Urinary bladder (tissue), 4 donors: Measurements from ENCODE around the gene ZNF579. TPM values are rescaled to one million over a fixed set of nuclear protein-coding genes. Genes with fewer than 3 reads are reported as not detected.

Experiments
- DNase-seq: peaks from one replicate; pipeline ENCODE4 v3.0.0-alpha.2; 2015; ENCODE audit errors: extremely low spot score
- H3K27ac ChIP-seq: one replicate; pipeline ENCODE4 v1.5.1; 2013; ENCODE audit warnings: low read depth, mild to moderate bottlenecking, moderate library complexity
- H3K36me3 ChIP-seq: one replicate; pipeline ENCODE4 v1.6.1; 2013; ENCODE audit warnings: mild to moderate bottlenecking, moderate library complexity; ENCODE audit not compliant: insufficient read depth
- H3K4me1 ChIP-seq: one replicate; pipeline ENCODE4 v1.6.1; 2013; ENCODE audit warnings: mild to moderate bottlenecking, moderate library complexity; ENCODE audit not compliant: insufficient read depth
- H3K4me3 ChIP-seq: one replicate; pipeline ENCODE4 v1.5.1; 2013; ENCODE audit warnings: low read depth, low read length
- WGBS: extraction: QIAGEN DNeasy Blood & Tissue Kit; methylation state at CpG from one replicate; pipeline ENCODE4 v1.1.7; 2013; 5-methylcytosine and 5-hydroxymethylcytosine counted together
- polyA plus RNA-seq: library from polyadenylated mRNA; stranded (reverse); fragments of 200-250 nt; gene quantifications from one replicate; pipeline ENCODE4 v1.2.3, GENCODE V29; 2013
- total RNA-seq: library from RNA; depleted of rRNA; stranded (reverse); fragments of >200 nt; gene quantifications from one replicate; pipeline ENCODE4 v1.2.3, GENCODE V29; 2014
- donor health status: healthy with polysubstance abuse.
- donor health status: healthy.

Gene ZNF579
- total and polyA plus RNA-seq, 2 donors: 1.6 to 10.8 TPM

DNA sequence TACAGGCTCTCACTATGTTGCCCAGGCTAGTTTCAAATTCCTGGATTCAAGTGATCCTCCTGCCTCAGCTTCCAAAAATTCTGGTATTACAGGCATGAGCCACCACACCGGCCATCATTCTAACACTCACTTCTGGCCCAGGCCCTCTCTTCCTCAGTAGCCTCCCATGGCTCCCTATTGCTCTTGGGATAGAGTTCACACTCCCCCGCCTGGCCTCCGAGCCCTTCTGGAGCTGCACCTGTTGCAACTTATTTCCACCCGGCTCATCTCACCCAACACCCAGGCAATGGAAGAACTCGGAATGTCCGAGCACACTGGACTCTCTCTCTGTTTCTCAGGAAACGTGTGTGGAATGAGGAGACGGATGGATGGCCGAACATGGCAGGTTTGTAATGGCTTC lies 26.3 kb downstream of the ZNF579 start:
- no peak for DNase-seq
- 89% methylated on average over 9 of the region's 9 CpGs for WGBS
- Histone ChIP-seq H3K27ac (no peak overlapping the region), H3K36me3 (no peaks in the 10 kb centered on the region), H3K4me1 (peaks cover 2% of the 10 kb centered on the region), H3K4me3 (no peak overlapping the region)

DNA sequence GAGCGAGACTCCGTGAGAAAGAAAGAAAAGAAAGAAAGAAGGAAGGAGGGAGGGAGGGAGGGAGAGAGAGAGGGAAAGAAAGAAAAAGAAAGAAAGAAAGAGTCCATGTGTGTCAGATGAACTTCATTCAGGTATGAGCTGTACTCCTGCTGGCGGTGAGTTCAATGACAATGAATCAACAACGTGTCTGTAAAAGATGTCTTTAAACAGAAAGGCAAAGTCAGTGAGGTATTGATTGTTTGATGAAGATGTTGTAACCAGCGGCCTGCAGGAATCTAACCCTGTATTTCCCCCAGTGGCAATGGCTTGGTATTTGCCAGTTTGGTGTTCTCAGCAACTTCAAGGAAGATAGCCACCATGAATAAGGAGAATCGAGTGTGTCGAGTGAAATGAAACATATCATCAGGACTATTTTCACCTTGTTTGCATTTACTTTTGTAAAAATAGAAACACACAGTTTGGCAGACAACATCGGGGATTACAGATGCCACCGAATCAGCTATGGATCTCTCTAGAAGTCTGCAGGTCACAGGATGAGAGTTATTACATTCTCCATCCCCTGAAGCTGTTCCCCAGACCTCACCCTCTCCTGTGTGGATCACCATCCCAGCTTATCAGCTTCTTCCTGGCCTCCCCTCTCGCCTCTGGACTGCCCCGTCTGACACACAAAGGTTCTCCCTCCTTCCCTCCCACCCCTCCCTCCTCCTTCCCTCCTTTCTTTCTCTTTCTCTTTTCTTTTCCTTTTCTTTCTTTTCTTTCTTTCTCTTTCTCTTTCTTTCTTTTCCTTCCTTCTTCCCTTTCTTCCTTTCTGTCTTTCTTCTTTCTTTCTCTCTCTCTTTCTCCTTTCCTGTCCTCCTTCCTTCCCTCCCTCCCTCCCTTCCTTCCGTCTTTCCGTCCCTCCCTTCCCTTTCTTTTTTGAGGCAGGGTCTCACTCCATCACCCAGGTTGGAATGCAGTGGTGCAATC lies 27.1 kb downstream of the ZNF579 start:
- Histone ChIP-seq H3K36me3 (no peaks in the 10 kb centered on the region), H3K4me1 (peaks cover 2% of the 10 kb centered on the region), H3K4me3 (no peak overlapping the region), H3K27ac (no peak overlapping the region)
- no peak for DNase-seq
- 49% methylated on average over 13 of the region's 13 CpGs for WGBS

DNA sequence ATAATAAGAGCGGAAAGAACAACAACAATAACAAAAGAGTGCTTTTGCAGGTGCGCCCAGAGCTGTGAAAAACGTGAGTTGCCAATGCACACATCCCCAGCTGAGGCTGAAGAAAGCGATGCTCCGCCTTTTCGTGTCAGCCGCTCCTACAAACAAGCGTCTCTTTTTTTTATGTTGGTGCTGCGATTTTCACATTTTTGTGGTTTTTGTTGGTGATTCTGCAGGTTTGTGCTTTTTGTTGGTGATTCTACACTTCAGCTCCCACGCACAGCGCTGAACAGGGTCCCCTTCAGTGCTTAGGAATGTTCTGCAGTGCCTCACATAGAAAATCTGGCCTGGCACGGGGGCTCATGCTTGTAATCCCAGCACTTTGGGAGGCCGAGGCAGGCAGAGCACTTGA lies 28.0 kb downstream of the ZNF579 start:
- peaks cover 2% of the 10 kb centered on the region for H3K4me1 ChIP-seq
- H3K27ac ChIP-seq: no peak overlapping the region
- DNase-seq: no peak
- no peaks in the 10 kb centered on the region for H3K36me3 ChIP-seq
- no peak overlapping the region for H3K4me3 ChIP-seq
- 48% methylated on average over 13 of the region's 13 CpGs for WGBS

DNA sequence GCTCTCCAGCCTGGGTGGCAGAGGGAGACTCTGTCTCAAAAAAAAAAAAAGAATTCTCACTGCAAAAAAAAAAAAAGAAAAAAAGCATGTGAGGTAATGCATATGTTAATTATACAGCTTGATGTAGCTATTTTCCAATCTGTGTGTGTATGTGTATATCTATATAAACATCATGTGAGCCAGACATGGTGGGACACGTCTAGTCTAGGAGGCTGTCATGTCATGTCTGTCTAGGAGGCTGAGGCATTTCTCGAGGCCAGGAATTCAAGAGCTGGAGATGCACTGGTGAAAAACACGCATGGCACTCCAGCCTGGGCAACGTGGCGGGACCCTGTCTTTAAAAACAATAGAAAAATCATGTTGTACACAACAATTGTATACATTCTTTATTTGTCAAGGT lies 28.4 kb downstream of the ZNF579 start:
- peaks cover 2% of the 10 kb centered on the region for H3K4me1 ChIP-seq
- H3K36me3 ChIP-seq: no peaks in the 10 kb centered on the region
- 65% methylated on average over 5 of the region's 5 CpGs for WGBS
- H3K4me3 ChIP-seq: no peak overlapping the region
- DNase-seq: no peak
- no peak overlapping the region for H3K27ac ChIP-seq

DNA sequence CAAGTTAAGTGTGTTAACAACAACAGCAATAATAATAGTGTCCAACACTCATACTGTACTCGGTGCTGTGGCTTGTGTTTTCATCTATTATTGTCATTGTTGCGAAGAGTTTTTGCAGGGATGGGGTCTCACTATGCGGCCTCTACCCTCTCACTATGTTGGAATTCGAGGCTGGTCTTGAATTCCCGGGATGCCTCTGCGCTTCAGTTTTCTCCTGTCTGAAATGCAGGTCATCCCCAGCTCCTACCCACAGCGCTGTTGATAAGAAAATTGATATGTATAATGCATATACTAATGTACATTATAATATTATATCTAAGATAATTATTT lies 30.4 kb downstream of the ZNF579 start:
- 38% methylated on average over 7 of the region's 7 CpGs for WGBS
- H3K36me3 ChIP-seq: no peaks in the 10 kb centered on the region
- H3K4me3 ChIP-seq: no peak overlapping the region
- H3K27ac ChIP-seq: no peak overlapping the region
- no peak for DNase-seq
- H3K4me1 ChIP-seq: peaks cover 2% of the 10 kb centered on the region

DNA sequence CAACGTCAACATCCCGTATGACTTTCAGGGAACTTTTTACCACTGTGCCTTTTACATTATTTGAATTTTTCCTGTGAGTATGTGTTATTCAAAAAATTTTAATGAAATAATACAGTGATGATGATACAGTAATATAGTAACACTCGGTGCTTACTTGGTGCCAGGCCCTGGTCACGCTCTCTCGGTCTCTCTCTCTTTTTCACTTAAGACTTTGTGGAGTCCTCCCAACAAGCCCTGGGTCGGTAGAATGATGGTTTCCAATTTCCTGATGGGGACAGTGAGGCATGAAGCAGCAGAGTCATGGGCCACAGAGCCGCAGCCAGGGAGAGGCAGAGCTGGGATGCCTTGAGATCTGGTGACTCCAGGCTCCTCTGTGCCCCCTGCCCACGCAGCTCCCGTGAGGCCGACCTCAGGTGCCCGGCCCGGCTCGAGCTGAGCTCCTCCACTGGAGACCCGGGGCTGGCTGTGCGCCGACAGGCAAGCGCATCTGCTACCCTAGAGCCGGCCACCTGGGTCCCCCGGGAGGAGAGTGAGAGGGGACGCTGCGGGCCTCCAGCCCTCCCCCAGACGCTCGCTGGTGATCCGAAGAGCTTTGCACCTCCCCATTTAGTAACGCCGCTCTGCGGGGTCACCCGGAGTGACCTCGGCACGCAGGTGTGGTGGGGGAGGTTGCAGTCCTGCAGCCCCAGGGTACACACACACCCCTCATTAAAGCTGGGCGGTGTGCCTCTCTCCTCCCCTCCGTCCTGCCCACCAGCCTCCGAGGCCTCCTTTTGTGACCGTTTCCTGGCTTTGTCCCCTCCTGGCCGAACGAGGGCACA lies 30.9 kb downstream of the ZNF579 start:
- Histone ChIP-seq H3K4me3 (no peak overlapping the region), H3K4me1 (peaks cover 2% of the 10 kb centered on the region), H3K36me3 (no peaks in the 10 kb centered on the region), H3K27ac (no peak overlapping the region)
- 21% methylated on average over 36 of the region's 36 CpGs for WGBS
- DNase-seq: no peak

DNA sequence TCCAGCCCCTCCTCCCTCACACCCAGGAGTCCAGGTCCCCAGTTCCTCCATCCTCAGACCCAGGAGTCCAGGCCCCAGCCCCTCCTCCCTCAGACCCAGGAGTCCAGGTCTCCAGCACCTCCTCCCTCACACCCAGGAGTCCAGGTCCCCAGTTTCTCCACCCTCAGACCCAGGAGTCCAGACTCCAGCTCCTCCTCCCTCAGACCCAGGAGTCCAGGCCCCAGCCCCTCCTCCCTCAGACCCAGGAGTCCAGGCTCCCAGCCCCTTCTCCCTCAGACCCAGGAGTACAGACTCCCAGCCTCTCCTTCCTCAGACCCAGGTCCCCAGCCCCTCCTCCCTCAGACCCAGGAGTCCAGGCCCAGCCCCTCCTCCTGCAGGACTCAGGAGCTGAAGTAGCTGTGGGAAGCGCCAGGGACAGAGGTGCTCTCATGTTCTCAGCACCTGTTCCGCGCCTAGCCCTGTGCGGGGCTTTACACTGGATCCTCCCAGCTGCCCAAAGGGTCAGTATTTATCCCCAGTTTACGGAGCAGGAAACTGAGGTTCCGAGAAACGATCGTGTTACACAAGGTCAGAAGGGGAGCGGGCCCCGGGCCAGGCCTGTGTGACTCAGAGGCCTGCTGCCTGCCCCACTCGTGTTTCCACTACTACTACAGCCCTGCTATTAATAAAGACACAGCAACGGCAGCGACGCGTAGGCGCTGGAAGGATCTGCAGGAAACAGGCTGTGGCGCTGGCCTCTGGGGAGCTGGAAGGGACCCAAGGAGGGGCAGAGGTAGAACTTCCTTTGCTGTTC lies 33.6 kb downstream of the ZNF579 start:
- H3K27ac ChIP-seq: peak overlapping the region; percentile 75
- WGBS: 39% methylated on average over 17 of the region's 17 CpGs
- H3K36me3 ChIP-seq: no peaks in the 10 kb centered on the region
- peaks cover 2% of the 10 kb centered on the region for H3K4me1 ChIP-seq
- DNase-seq: no peak
- no peak overlapping the region for H3K4me3 ChIP-seq

DNA sequence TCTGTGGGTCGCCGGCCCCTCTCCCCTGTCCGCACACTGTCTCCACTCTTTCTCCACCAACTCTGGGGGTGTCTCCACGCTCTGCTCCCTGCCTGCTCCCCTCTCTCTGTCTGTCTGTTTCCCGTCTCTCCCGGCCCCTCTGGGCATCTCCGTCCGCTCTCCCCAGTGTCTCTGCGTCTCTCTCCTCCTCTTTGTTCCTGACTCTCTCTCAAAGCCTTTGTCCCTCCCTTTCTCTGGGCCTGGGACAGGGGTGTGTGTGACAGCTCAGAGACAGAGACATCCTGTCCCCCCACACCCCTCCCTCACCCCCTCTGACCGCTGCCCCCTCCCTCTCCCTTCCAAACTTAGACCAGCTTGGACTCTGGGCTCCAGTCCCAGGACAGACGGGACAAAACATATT lies 34.6 kb downstream of the ZNF579 start:
- no peaks in the 10 kb centered on the region for H3K36me3 ChIP-seq
- 41% methylated on average over 11 of the region's 11 CpGs for WGBS
- no peak for DNase-seq
- no peak overlapping the region for H3K4me3 ChIP-seq
- peak overlapping the region; percentile 64 for H3K27ac ChIP-seq
- peaks cover 2% of the 10 kb centered on the region for H3K4me1 ChIP-seq

DNA sequence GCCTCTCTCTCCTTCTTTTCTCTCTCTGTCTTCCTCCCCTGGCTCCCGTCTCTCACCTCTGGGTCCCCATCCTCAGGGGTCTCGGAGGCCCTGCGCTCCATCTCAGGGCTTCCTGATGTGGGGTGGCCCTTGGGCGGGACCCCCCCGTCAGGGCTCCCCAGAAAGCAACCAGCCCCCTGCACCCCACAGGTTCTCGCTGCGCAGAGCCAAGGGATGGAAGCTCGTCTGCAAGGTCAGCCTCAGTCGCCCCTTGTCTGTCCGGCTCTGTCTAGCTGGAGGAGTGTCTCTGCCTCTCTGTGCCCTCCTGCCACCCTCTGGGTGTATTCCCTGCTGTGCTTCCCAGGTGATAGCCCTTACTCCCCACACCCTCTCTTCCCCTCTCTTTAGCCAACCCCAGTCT lies 35.2 kb downstream of the ZNF579 start, which contains the start of gene SBK3:
Gene SBK3 (minus strand): TSS at position 101 of the 400 bp plus-strand sequence. CDS start 0 bp downstream, at position 101.
- Histone ChIP-seq H3K4me3 (no peak within 1 kb of the TSS), H3K27ac (peak within 1 kb of the TSS; percentile 64), H3K4me1 (peaks cover 2% of the 10 kb centered on the region), H3K36me3 (no peaks in the 10 kb centered on the region)
- 82% methylated on average over 10 of the region's 10 CpGs for WGBS
- no peak for DNase-seq

DNA sequence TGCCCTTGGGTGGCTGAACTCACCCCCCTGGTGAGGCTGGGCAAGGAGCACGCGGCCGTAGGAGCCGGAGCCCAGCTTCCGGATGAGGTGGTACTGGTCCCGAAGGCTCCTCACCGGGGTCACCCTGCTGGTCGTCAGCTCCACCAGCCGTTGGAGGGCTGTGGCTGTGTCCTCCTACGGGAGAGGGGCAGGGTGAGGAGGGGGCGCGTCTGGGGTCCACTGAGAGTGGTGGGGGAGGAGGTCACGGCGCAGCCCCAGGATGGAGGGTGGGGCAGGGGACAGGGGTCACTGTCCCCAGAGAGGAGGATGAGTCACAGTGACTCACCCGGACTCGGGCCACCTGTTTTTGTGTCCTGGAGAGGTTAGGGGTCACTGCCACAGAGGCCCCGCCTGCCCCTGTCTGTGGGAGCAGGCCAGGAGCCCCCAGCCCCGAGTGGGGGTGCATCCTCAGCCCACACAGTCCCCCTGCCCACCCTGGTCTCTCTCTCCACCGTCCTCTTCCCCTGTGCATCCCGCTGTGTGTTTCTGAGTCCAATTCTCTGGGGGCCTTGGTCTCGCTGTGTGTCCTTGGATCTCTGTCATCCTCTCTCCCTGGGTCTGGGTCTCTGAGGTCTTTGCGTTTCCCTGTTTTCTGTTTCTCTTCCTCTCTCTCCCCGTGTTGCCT lies 35.7 kb downstream of the ZNF579 start:
- no peak overlapping the region for H3K4me3 ChIP-seq
- 70% methylated on average over 23 of the region's 23 CpGs for WGBS
- no peaks in the 10 kb centered on the region for H3K36me3 ChIP-seq
- H3K27ac ChIP-seq: no peak overlapping the region
- no peak for DNase-seq
- peaks cover 2% of the 10 kb centered on the region for H3K4me1 ChIP-seq

DNA sequence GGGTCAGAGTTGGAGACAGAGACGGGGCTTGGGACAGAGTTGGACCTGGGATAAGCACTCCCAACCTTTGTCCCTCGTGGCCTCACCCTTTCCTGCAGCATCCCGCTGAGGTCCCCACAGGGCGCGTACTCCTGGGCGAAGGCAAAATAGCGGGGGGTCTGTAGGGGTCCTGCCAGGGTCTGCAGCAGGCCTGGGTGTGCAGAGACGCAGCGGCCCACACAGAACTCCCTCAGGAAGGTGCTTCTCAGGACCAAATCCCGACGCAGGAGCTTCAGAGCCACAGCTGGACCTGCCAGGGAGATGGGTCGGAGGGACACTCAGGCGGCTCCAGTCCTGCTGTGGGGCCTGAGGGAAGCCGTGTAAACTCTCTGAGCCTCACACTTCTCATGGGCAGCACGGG lies 36.6 kb downstream of the ZNF579 start:
- Histone ChIP-seq H3K27ac (no peak overlapping the region), H3K36me3 (no peaks in the 10 kb centered on the region), H3K4me3 (no peak overlapping the region), H3K4me1 (no peaks in the 10 kb centered on the region)
- WGBS: 82% methylated on average over 15 of the region's 15 CpGs
- DNase-seq: no peak

DNA sequence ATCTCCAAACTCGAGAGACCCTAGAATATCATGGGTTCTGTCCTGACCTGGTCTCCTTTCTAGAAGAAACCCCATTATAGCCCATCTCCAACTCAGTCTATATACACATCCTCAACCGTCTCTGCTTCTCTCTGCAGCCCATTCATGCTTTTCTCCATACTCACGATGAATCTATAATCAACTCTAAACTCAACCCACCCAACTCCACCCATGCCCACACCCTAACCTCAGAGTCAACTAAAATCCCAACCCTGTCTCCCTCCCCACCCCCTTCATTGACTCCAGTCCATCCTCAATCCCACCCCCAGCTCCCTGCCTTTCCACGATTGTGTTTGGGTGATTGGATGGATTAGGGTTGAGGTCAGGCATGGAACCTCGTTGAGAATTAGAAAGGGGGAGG lies 37.1 kb downstream of the ZNF579 start:
- no peak overlapping the region for H3K4me3 ChIP-seq
- no peaks in the 10 kb centered on the region for H3K36me3 ChIP-seq
- 73% methylated on average over 5 of the region's 5 CpGs for WGBS
- H3K27ac ChIP-seq: no peak overlapping the region
- no peaks in the 10 kb centered on the region for H3K4me1 ChIP-seq
- no peak for DNase-seq

DNA sequence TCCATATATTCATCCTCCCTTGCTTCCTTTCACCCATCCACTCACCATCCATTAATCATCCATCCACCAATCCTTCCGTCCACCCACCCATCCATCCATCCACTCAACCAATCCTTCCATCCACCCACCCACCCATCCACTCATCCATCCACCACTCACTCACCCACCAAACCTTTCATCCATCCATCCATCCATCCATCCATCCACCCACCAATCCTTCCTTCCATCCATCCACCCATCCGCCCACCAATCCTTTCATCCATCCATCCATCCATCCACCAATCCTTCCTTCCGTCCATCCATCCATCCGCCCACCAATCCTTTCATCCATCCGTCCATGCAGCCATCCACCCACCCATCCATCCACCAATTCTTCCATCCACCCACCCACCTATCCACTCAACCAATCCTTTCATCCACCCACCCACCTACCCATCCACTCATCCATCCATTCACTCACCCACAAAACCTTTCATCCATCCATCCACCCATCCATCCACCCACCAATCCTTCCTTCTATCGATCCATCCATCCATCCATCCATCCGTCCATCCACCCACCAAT lies 38.3 kb downstream of the ZNF579 start:
- 91% methylated on average over 7 of the region's 7 CpGs for WGBS
- DNase-seq: no peak
- Histone ChIP-seq H3K4me3 (no peak overlapping the region), H3K27ac (no peak overlapping the region), H3K36me3 (no peaks in the 10 kb centered on the region), H3K4me1 (no peaks in the 10 kb centered on the region)
